ENCODE data around the gene ZNF365.

The ZNF365 gene

GRCh38 chr10:62424026-62424425, 49.9 kb downstream of the ZNF365 start:
- DNase-seq: peak; percentile 49

GRCh38 chr10:62426086-62426485, 51.9 kb downstream of the ZNF365 start:
- DNase-seq: no peak

GRCh38 chr10:62426600-62426999, 52.4 kb downstream of the ZNF365 start:
- DNase-seq: no peak

GRCh38 chr10:62430881-62431280, 56.7 kb downstream of the ZNF365 start:
- no peak for DNase-seq

GRCh38 chr10:62433181-62433692, 59.1 kb downstream of the ZNF365 start:
- peak; percentile 62 for DNase-seq

- DNase-seq: no peak
Observed at GRCh38 chr10:62433901-62434300, 59.7 kb downstream of the ZNF365 start.

GRCh38 chr10:62437696-62438095, 63.5 kb downstream of the ZNF365 start:
- peak; percentile 84 for DNase-seq

- DNase-seq: no peak
Observed at GRCh38 chr10:62442006-62442405, 67.8 kb downstream of the ZNF365 start.

GRCh38 chr10:62442894-62443669, 68.9 kb downstream of the ZNF365 start:
- no peak for DNase-seq

- DNase-seq: no peak
Observed at GRCh38 chr10:62443866-62444265, 69.7 kb downstream of the ZNF365 start.

- no peak for DNase-seq
Observed at GRCh38 chr10:62446627-62447026, 72.5 kb downstream of the ZNF365 start.

GRCh38 chr10:62450912-62451610, 76.9 kb downstream of the ZNF365 start:
- no peak for DNase-seq

GRCh38 chr10:62451611-62451975, 77.4 kb downstream of the ZNF365 start:
- DNase-seq: no peak
